Osteoblast (primary cell): Measurements from ENCODE around the gene MRPS2. TPM values are rescaled to one million over a fixed set of nuclear protein-coding genes. Genes with fewer than 3 reads are reported as not detected.
"Not testable (repeated sequence)": the region's sequence is repeated elsewhere in the genome, so short reads cannot be mapped to it uniquely, and the experiment has no call there.

Source experiments
- DNase-seq: peaks from one replicate; pipeline ENCODE4 v3.0.0; 2011; ENCODE audit warnings: low spot score, mixed read lengths; ENCODE audit not compliant: insufficient read length; ENCODE audit errors: missing footprints
- H2AFZ ChIP-seq: 2 replicates; pipeline ENCODE4 v1.6.0; 2011; ENCODE audit warnings: mild to moderate bottlenecking, low read length
- H3K27ac ChIP-seq: 2 replicates; pipeline ENCODE4 v1.5.1; 2011; ENCODE audit warnings: mild to moderate bottlenecking, low read depth, low read length, moderate library complexity
- H3K27me3 ChIP-seq: 2 replicates; pipeline ENCODE4 v1.6.0; 2012; ENCODE audit warnings: mild to moderate bottlenecking, control low read depth, inconsistent platforms, low read length, moderate library complexity; ENCODE audit not compliant: insufficient read depth
- H3K36me3 ChIP-seq: 2 replicates; pipeline ENCODE4 v1.5.1; 2011; ENCODE audit warnings: mild to moderate bottlenecking, low read length, control low read depth, moderate library complexity; ENCODE audit not compliant: insufficient read depth
- H3K4me1 ChIP-seq: 2 replicates; pipeline ENCODE4 v1.5.1; 2011; ENCODE audit warnings: mild to moderate bottlenecking, low read length, control low read depth, moderate library complexity; ENCODE audit not compliant: insufficient read depth
- H3K4me2 ChIP-seq: 2 replicates; pipeline ENCODE4 v1.6.0; 2011; ENCODE audit warnings: mild to moderate bottlenecking, low read length; ENCODE audit not compliant: insufficient read depth
- H3K4me3 ChIP-seq: fragments of 200-600 bp; sonication (generic); 3 replicates; pipeline ENCODE4 v1.5.1; 2012; ENCODE audit warnings: mild to moderate bottlenecking, low read length, inconsistent platforms; ENCODE audit not compliant: insufficient read depth
- H3K79me2 ChIP-seq: 2 replicates; pipeline ENCODE4 v1.6.0; 2012; ENCODE audit warnings: mild to moderate bottlenecking, low read length, control low read depth, inconsistent platforms; ENCODE audit not compliant: insufficient read depth
- H3K9me3 ChIP-seq: 2 replicates; pipeline ENCODE4 v1.5.1; 2011; ENCODE audit warnings: low read depth, low read length, control low read depth
- H4K20me1 ChIP-seq: 2 replicates; pipeline ENCODE4 v1.6.0; 2012; ENCODE audit warnings: mild to moderate bottlenecking, low read length, control low read depth; ENCODE audit not compliant: insufficient read depth
- CTCF ChIP-seq: IDR thresholded peaks from 2 replicates; pipeline ENCODE4 v1.5.1; 2011; ENCODE audit warnings: mild to moderate bottlenecking, low read depth, low read length, moderate library complexity; ENCODE audit errors: extremely low read depth
- total RNA-seq: library from RNA; depleted of rRNA; stranded (reverse); fragments of >200 nt; gene quantifications from 2 replicates; pipeline ENCODE4 v1.2.3, GENCODE V29; 2012

The MRPS2 gene
- total RNA-seq, 1 donor: 13.0 TPM

- no peaks in the 10 kb centered on the region for H3K36me3 ChIP-seq
- no peak for TF ChIP-seq CTCF
- H3K4me3 ChIP-seq: no peak overlapping the region
- H3K4me2 ChIP-seq: no peak overlapping the region
- no peak overlapping the region for H3K27ac ChIP-seq
- H2AFZ ChIP-seq: no peak overlapping the region
- no peaks in the 10 kb centered on the region for H3K27me3 ChIP-seq
- no peaks in the 10 kb centered on the region for H3K79me2 ChIP-seq
- H3K4me1 ChIP-seq: no peaks in the 10 kb centered on the region
- H4K20me1 ChIP-seq: no peaks in the 10 kb centered on the region
- H3K9me3 ChIP-seq: no peaks in the 10 kb centered on the region
- no peak for DNase-seq
Observed at GRCh38 chr9:135547756-135548736, 47.6 kb downstream of the MRPS2 start.

- not testable (repeated sequence) for H3K4me3 ChIP-seq, H3K27ac ChIP-seq, H2AFZ ChIP-seq, H3K27me3 ChIP-seq, H3K4me2 ChIP-seq, DNase-seq, H3K79me2 ChIP-seq, H3K4me1 ChIP-seq, H3K9me3 ChIP-seq, H4K20me1 ChIP-seq, H3K36me3 ChIP-seq
Observed at GRCh38 chr9:135549478-135550343, 49.2 kb downstream of the MRPS2 start.

GRCh38 chr9:135550344-135550918 lies 49.9 kb downstream of the MRPS2 start:
- no peaks in the 10 kb centered on the region for H3K27me3 ChIP-seq
- no peak overlapping the region for H3K27ac ChIP-seq
- H3K4me3 ChIP-seq: no peak overlapping the region
- no peaks in the 10 kb centered on the region for H3K36me3 ChIP-seq
- H3K4me1 ChIP-seq: no peaks in the 10 kb centered on the region
- no peak for TF ChIP-seq CTCF
- H3K9me3 ChIP-seq: no peaks in the 10 kb centered on the region
- DNase-seq: peak; percentile 82
- no peak overlapping the region for H3K4me2 ChIP-seq
- no peaks in the 10 kb centered on the region for H4K20me1 ChIP-seq
- no peaks in the 10 kb centered on the region for H3K79me2 ChIP-seq
- H2AFZ ChIP-seq: no peak overlapping the region

- DNase-seq: no peak
- Histone ChIP-seq H3K9me3 (no peaks in the 10 kb centered on the region), H3K79me2 (no peaks in the 10 kb centered on the region), H3K4me1 (no peaks in the 10 kb centered on the region), H3K36me3 (no peaks in the 10 kb centered on the region), H2AFZ (no peak overlapping the region), H4K20me1 (no peaks in the 10 kb centered on the region), H3K27me3 (no peaks in the 10 kb centered on the region), H3K4me3 (no peak overlapping the region), H3K27ac (no peak overlapping the region), H3K4me2 (no peak overlapping the region)
- TF ChIP-seq CTCF: no peak
Observed at GRCh38 chr9:135551031-135551430, 50.5 kb downstream of the MRPS2 start.
